ENCODE results near the gene RFT1. TPM values are rescaled to one million over a fixed set of nuclear protein-coding genes. Genes with fewer than 3 reads are reported as not detected.
A peak's percentile ranks its signal among the peaks of the same experiment; 100 is the strongest.

Gene RFT1, protein sequence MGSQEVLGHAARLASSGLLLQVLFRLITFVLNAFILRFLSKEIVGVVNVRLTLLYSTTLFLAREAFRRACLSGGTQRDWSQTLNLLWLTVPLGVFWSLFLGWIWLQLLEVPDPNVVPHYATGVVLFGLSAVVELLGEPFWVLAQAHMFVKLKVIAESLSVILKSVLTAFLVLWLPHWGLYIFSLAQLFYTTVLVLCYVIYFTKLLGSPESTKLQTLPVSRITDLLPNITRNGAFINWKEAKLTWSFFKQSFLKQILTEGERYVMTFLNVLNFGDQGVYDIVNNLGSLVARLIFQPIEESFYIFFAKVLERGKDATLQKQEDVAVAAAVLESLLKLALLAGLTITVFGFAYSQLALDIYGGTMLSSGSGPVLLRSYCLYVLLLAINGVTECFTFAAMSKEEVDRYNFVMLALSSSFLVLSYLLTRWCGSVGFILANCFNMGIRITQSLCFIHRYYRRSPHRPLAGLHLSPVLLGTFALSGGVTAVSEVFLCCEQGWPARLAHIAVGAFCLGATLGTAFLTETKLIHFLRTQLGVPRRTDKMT
- 21.3 TPM for total RNA-seq

- peak; percentile 98 for DNase-seq (ENCODE audit: low spot score)
These were observed at the start of gene RFT1 for GRCh38 chr3:53130179-53131061. Gene RFT1, minus strand, starts transcription at chr3:53130435. Its CDS starts 35 bp downstream, at chr3:53130400.

GRCh38 chr3:53179580-53179979 is 49.3 kb upstream of the RFT1 start:
- DNase-seq (ENCODE audit: low spot score), result no peak

DNA sequence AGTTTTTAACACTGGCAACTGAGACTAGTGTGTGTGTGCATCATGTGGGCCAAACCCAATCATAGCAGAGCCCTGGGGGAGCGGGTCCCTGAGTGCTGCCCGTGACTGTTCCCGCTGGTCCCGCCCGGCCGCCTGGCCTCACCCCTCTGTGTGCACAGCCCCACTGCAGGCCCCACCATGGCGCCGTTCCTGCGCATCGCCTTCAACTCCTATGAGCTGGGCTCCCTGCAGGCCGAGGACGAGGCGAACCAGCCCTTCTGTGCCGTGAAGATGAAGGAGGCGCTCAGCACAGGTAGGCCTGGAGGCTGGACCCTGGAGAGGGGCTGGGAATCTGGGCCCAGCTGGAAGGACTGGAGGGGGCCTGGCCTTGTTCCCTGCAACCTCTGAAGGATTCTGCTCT is 48.0 kb upstream of the RFT1 start:
- DNase-seq (ENCODE audit: low spot score), result no peak

DNA sequence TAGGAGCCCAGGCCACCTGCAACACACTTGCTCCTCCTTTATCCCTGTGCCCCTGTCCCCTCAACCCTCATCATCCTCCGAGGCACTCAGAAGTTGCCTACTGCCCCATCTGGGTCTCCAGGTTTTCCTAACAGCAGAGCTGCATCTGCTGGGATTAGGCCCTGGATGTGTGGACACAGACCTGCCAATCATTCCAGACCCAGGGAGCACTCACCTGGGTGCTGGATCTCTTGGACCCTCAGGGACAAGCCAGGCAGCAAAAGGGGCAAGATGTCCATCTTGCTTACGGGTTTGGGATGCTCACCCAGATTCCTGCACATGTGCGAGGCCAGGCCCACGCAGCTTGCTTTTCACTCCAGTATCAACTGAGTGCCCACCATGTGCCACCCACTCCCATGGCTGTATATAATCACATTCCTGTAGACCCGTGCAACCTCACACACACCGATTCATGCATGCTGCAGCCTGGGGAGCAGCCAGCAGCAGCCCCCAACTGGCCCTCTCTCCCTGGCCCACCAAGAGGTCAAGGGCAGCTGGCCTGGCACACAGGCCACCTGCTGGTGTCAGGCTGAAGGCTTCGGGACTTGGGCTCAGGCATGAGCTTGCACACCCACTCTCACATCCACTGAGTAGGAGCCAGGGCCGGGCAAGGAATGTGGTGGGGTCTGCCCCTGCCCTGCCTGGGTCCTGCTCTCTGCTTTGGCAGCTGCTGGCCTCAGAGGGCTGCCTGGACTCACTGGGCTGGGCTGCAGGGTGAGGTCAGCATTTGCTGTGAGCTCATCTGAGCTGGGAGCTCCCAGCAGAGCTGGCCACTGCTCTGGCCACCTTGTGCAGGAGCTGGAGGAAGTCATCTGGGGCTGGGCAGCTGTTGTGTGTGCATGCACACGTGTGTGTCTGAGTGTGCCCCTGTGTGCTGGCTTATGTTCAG is 45.6 kb upstream of the RFT1 start:
- DNase-seq (ENCODE audit: low spot score), result no peak

GRCh38 chr3:53174346-53175250 is 44.4 kb upstream of the RFT1 start:
- no peak for DNase-seq (ENCODE audit: low spot score)

DNA sequence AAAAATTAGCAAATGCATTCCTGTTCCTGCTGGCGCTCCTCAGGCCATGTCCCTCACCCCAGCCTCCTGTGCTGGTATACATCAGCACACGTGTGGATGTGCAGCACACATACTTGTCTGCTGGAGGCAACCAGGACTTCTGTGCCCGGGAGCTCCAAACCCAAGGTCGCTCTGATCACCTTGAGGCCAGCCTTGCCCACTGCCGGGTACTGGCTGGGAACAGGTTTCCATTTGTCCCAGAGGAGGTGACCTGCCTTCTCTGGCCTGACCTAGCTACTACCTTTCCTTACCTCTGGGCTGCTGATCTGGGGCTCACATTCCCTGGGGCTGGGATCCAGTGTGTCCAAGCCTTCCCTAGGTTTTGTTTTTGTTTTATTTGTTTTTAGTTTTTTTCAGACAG is 42.9 kb upstream of the RFT1 start:
- no peak for DNase-seq (ENCODE audit: low spot score)

DNA sequence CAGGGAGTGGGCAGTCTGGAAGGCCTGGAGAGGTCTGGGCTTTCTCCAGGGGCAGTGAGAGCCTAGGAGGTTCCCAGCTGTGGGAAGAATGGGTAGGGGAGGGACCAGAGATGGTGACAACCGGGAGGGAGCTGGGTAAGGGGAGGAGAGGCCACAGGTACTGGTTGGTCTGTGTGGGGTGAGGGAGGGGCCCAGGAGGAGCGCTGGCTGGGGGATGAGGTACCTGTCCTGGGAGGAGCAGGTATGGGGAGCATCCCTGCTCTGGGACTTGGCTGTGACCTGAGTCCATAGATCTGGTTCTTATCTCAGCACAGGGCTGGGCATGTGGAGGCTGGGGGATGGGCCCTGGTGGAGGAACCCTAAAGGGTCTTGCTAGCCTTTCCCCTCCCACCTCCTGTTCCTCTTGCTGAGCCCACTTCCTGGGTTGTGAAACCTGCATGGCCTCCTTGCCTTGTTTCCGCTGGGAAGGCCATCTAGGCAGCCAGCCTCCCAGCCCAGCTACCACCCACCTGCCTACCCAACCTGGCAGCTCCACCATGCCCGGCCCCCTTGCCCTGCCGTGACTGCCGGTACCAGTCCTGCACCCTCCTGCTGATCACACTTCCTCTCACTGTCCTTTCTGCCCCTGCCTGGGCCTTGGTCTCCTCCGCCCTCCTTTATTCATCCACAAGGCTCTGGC is 41.7 kb upstream of the RFT1 start:
- peak; percentile 55 for DNase-seq (ENCODE audit: low spot score)

GRCh38 chr3:53171064-53171418 is 40.8 kb upstream of the RFT1 start:
- DNase-seq (ENCODE audit: low spot score), result no peak

- no peak for DNase-seq (ENCODE audit: low spot score)
These were observed 40.3 kb upstream of the RFT1 start for GRCh38 chr3:53170325-53171063.

- DNase-seq (ENCODE audit: low spot score), result no peak
These were observed 39.6 kb upstream of the RFT1 start for GRCh38 chr3:53169832-53170324.

DNA sequence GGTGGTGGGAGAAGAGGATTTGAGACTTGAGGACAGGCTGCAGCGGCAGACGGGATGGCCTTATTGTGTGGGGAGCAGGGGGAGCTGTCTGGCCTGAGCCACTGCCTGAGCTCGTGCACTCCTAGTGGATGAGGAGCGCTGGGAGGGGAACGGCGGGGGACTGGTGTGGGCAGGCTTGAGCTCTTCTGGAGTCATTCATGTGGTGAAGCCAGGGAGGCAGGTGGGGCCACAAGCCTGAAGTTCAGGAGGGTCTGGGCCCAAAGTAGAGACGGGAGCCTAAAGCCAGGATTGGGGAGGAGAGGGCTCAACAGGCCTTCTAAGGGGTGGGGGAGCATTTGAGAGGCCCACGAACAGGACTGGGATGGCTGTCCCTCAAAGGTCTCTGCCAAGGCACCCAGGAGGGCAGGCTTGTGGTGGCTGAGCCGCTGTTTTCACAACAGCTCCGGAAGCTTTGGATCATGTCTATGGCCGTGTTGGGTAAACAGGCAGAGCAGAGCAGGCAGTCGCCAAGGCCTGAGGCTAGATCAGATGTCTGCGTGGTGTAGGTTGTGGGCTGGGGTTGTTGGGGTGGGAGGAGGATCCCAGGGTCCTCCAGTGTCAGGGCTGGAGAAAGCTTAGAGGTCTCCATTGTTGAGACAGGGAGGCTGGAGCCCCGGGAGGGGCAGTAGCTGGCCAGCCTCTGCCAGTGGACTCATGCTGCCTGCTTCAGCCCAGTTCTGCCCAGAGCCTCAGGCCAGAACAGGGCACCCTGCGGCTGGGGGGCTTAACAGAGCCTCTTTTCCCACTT is 39.0 kb upstream of the RFT1 start:
- no peak for DNase-seq (ENCODE audit: low spot score)

- DNase-seq (ENCODE audit: low spot score), result no peak
These were observed 38.1 kb upstream of the RFT1 start for GRCh38 chr3:53168175-53168923.

GRCh38 chr3:53167418-53168174 is 37.4 kb upstream of the RFT1 start:
- no peak for DNase-seq (ENCODE audit: low spot score)

- DNase-seq (ENCODE audit: low spot score), result peak; percentile 60
These were observed 36.6 kb upstream of the RFT1 start for GRCh38 chr3:53166781-53167291.

DNA sequence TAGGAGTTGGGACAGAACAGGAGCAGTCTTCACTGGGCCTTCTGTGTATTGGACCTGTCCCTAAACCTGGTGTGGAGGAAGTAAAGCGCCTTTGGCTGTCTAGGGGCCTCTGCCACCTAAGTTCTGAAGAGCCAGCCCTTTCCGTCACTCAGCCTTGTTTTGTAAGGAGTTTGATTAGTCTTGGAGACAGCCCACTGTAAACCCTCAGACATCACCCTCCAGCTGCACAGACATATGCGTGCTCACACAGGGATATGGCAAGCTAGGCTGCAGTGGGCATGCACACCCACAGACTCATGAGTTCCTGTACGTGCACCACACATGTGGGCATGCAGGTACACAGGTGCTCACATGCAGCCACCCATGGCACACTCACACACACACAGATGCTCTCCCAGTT is 36.0 kb upstream of the RFT1 start:
- no peak for DNase-seq (ENCODE audit: low spot score)

GRCh38 chr3:53164911-53165310 is 34.7 kb upstream of the RFT1 start:
- no peak for DNase-seq (ENCODE audit: low spot score)

Measured in mucosa of gallbladder (tissue), 1 donor.